Stomach smooth muscle (tissue), 2 donors: ENCODE measurements around the gene MS4A4E.

Experiments
- H3K27ac ChIP-seq: one replicate; pipeline ENCODE4 v1.7.0; 2013; ENCODE audit warnings: mild to moderate bottlenecking, low read length, inconsistent platforms
- H3K27me3 ChIP-seq, 2 donors: one replicate each; pipeline ENCODE4 v1.7.0; 2013; ENCODE audit warnings: low read length in 2 of 2; ENCODE audit not compliant: insufficient read depth in 2 of 2, control insufficient read depth in 1 of 2
- H3K36me3 ChIP-seq, 2 donors: one replicate each; pipeline ENCODE4 v1.7.0; 2013; ENCODE audit warnings: low read length in 2 of 2; ENCODE audit not compliant: control insufficient read depth in 2 of 2, insufficient read depth in 2 of 2
- H3K4me1 ChIP-seq: one replicate; pipeline ENCODE4 v1.7.0; 2013; ENCODE audit warnings: low read length; ENCODE audit not compliant: control insufficient read depth, insufficient read depth
- H3K4me3 ChIP-seq, 2 donors: one replicate each; pipeline ENCODE4 v1.7.0; 2013; ENCODE audit warnings: low read length in 2 of 2
- H3K9ac ChIP-seq, 2 donors: one replicate each; pipeline ENCODE4 v1.7.0; 2013; ENCODE audit warnings: low read length in 2 of 2, mild to moderate bottlenecking in 1 of 2
- H3K9me3 ChIP-seq, 2 donors: one replicate each; pipeline ENCODE4 v1.7.0; 2013; ENCODE audit warnings: low read length in 2 of 2; ENCODE audit not compliant: control insufficient read depth in 2 of 2
- donor health status: healthy.
- donor health status: Pancreatic carcinoma.

The MS4A4E gene

DNA sequence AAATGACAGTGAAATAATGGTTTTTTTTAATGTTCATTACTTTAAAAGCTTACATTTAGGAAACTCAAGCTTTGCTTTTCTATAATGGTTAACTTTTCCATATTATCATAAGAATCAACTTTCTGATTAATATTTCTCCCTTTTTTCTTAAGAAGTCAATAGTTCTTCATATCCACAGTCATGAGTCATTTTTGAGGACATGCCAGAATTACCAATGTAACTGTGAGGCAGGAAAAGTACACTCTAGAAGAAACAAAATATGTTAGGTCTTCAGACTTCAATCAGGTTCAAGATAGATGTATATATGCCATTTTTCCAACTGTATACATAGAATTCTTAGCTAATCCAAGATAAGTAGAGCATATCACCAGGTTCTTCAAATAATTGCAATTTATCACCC is 70.9 kb downstream of the MS4A4E start:
- H3K27me3 ChIP-seq, result no peaks in the 10 kb centered on the region
- H3K4me3 ChIP-seq, result no peak overlapping the region
- no peaks in the 10 kb centered on the region for H3K9me3 ChIP-seq
- H3K4me1 ChIP-seq, result no peaks in the 10 kb centered on the region
- no peak overlapping the region for H3K27ac ChIP-seq
- no peaks in the 10 kb centered on the region for H3K36me3 ChIP-seq
- no peak overlapping the region for H3K9ac ChIP-seq

DNA sequence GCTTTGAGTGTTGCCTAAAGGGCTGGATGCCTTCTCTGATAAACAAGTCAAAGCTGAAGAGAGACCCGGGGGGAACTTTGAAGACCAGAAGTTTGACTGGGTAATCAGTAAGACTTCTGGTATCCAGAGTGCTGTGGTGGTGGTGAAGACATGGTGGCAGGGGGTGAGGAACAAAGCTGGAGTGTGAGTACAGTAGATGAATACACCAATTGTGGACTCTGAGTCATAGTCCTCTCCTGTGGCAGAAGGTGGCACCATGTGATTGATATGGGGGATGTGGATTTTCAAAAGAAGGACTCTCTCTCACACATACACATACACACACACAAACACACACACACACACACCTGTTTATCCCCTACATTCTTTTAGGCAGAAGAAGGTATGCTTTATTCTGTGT is 72.4 kb downstream of the MS4A4E start:
- no peaks in the 10 kb centered on the region for H3K4me1 ChIP-seq
- H3K4me3 ChIP-seq, result no peak overlapping the region
- H3K36me3 ChIP-seq, result no peaks in the 10 kb centered on the region
- no peak overlapping the region for H3K9ac ChIP-seq
- H3K27me3 ChIP-seq, result no peaks in the 10 kb centered on the region
- no peak overlapping the region for H3K27ac ChIP-seq
- H3K9me3 ChIP-seq, result no peaks in the 10 kb centered on the region

DNA sequence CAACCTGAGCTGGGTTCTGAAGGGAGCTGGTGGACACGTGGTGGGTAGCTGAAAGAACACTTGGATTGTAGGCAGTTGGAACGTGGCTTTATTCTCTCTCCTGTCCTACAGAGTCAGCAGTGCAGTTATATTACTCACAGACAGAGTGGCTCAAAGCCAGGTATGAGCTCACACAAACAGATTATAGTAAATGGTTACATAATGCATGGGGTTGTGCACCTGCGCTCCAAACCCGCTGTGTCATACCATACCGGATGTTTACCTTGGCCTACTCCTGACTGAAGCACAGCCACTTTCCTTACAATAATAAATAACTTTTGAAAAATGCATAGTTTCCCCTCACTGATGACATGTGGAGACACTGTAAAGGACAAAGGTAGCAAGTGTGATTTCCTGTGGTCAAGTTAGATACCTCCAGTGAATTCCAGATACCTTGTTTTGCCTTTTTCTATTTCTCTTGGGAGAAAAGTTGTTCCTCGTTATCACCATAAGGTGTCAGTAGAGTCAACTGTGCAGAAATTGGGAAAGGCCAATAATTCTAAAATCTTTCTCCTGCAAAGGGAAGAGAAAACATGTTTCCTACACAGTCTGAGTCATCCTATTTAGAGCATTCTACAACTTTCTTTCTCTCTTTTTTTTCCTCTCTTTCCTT is 73.5 kb downstream of the MS4A4E start:
- no peak overlapping the region for H3K4me3 ChIP-seq
- no peaks in the 10 kb centered on the region for H3K27me3 ChIP-seq
- no peaks in the 10 kb centered on the region for H3K4me1 ChIP-seq
- H3K9ac ChIP-seq, result no peak overlapping the region
- H3K36me3 ChIP-seq, result no peaks in the 10 kb centered on the region
- peaks cover 0 to 2% of the 10 kb centered on the region in 2 donors for H3K9me3 ChIP-seq
- no peak overlapping the region for H3K27ac ChIP-seq

DNA sequence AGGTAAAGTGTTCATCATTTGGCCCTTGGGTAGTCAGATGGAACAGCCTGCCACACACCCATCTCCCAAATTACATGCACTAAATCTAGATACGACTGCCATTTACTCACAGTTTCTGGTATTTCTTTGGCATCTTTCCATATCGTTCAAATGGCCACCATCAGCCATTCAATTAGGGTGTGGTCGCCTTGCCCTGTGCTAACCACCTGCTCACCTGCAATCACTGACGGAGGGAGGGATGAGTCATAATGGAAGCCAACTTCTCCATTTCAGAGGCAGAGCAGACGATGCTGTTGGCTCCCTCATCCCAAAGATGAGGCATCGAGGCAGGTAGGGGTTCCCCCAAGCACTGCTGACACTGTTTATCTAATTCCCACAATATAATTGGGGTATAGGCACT is 74.6 kb downstream of the MS4A4E start:
- Histone ChIP-seq H3K27me3 (no peaks in the 10 kb centered on the region), H3K9me3 (peaks cover 0 to 7% of the 10 kb centered on the region in 2 donors), H3K4me1 (no peaks in the 10 kb centered on the region), H3K27ac (no peak overlapping the region), H3K9ac (no peak overlapping the region), H3K4me3 (no peak overlapping the region), H3K36me3 (no peaks in the 10 kb centered on the region)

DNA sequence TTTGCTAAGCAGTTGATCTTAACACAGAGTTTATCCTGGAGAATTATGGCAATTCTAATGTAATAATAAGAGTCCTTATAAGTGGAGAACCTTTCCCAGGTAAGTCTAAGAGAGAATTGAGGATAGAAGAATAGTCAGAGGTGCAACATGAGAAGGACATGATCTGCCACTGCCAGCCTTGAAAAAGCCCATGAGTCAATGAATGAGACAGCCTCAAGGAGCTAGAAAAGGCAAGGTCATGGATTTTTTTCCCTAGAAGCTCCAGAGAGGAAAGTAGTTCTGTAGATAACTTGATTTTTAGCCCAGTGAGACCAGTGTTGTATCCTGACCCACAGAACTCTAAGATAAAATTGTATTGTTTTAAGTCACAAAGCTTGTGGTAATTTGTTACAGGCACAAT is 77.0 kb downstream of the MS4A4E start:
- no peak overlapping the region for H3K27ac ChIP-seq
- H3K9me3 ChIP-seq, result peaks cover 0 to 7% of the 10 kb centered on the region in 2 donors
- H3K9ac ChIP-seq, result no peak overlapping the region
- H3K36me3 ChIP-seq, result no peaks in the 10 kb centered on the region
- no peaks in the 10 kb centered on the region for H3K27me3 ChIP-seq
- no peaks in the 10 kb centered on the region for H3K4me1 ChIP-seq
- H3K4me3 ChIP-seq, result no peak overlapping the region

DNA sequence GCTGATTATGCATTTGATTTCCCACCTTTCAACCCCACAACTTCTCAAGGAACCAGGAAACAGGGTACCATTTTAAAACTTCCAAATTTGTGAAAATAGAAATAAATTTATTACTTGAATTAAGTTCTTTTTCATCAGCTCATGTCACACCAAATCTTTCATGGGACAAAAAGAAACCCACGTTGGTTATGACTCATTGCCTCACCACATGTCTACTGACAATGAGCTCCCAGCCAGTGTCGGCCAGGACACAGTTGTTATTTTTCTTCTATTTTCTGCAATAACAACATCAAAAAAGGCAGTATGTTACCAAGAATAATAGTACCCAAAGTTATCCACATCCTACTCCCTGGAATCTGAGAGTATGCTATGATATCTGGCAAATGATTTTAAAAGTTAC is 77.4 kb downstream of the MS4A4E start:
- Histone ChIP-seq H3K27ac (no peak overlapping the region), H3K9ac (no peak overlapping the region), H3K4me1 (no peaks in the 10 kb centered on the region), H3K27me3 (no peaks in the 10 kb centered on the region), H3K4me3 (no peak overlapping the region), H3K36me3 (no peaks in the 10 kb centered on the region), H3K9me3 (peaks cover 0 to 7% of the 10 kb centered on the region in 2 donors)

DNA sequence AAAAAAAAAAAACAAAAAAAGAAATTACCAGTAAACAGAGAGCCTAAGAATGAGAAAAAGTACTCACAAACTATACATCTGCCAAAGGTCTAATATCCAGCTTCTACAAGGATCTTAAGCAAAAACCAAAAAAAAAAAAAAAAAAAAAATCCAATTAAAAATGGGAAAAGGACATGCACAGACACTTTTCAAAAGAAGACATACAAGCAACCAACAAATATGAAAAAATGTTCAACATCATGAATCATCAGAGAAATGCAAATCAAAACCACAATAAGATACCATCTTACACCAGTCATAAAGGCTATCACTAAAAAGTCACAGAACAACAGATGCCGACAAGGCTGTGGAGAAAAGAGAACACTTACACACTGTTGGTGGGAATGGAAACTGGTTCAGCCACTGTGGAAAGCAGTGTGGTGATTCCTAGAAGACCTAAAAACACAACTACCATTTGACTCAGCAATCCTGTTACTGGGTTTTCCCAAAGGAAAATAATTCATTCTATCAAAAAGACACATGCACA is 78.3 kb downstream of the MS4A4E start:
- H3K4me1 ChIP-seq, result no peaks in the 10 kb centered on the region
- no peaks in the 10 kb centered on the region for H3K27me3 ChIP-seq
- H3K36me3 ChIP-seq, result no peaks in the 10 kb centered on the region
- H3K4me3 ChIP-seq, result no peak overlapping the region
- no peak overlapping the region for H3K9ac ChIP-seq
- H3K9me3 ChIP-seq, result peaks cover 0 to 7% of the 10 kb centered on the region in 2 donors
- H3K27ac ChIP-seq, result no peak overlapping the region

DNA sequence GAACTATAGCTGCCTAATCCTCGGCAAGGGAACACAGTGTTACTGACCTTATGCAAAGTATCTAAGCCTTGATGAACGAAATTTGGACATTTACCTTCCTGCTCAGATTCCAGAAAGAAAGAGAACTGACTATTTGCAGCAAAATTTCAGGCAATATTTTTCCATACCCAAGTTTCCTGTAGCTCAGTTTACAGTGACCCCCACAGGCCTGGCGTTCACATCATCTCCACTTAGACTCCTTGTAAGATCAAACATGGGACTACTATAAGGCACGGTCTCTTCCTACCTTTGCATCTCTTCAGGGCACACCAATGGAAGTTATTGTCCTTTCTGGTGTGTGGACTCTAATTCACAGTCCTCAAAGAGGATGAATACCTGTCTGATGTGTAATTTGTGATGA is 81.2 kb downstream of the MS4A4E start:
- no peak overlapping the region for H3K27ac ChIP-seq
- H3K4me1 ChIP-seq, result no peaks in the 10 kb centered on the region
- H3K36me3 ChIP-seq, result no peaks in the 10 kb centered on the region
- H3K4me3 ChIP-seq, result no peak overlapping the region
- no peaks in the 10 kb centered on the region for H3K27me3 ChIP-seq
- H3K9me3 ChIP-seq, result peaks cover 0 to 7% of the 10 kb centered on the region in 2 donors
- no peak overlapping the region for H3K9ac ChIP-seq

DNA sequence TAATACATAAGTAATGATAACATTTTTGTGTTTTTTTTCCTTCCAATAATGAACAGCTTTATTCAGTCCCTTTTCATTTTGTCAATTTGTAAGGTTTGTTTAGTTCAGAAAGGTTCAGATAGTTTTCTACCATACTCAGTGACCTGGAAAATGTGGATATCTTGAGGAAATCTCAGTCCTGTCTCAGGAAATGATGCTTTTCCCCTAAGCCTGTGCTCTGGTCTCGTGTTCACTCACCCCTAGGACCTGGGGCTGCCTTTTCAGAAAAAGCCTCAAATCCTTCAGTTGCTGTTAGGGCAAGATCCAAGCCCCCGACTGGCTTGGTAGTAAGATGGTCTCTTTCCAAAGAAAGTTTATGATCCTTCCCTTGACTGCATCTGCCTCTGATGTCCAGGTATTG is 81.8 kb downstream of the MS4A4E start:
- Histone ChIP-seq H3K9ac (no peak overlapping the region), H3K27ac (no peak overlapping the region), H3K4me1 (no peaks in the 10 kb centered on the region), H3K36me3 (no peaks in the 10 kb centered on the region), H3K4me3 (no peak overlapping the region), H3K27me3 (no peaks in the 10 kb centered on the region), H3K9me3 (peaks cover 0 to 7% of the 10 kb centered on the region in 2 donors)

DNA sequence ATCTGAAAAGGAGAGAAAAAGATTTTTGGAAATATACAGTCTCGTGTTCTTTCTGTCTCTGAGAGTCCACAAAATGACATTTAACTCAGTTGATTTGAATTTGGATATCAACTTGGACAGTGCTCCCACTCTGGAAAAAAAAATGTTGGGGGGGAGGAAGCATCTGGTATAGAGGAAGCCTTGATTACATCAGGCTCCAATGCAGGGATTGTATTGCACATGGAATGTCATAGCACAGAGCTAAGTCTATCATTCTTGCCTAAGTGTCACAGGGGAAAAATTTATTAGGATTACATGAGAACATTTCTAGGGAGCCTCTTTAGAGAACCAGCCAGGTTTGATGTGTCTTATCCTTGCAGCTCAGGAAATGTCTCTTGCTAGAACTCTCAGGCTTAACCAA is 83.1 kb downstream of the MS4A4E start:
- Histone ChIP-seq H3K27me3 (no peaks in the 10 kb centered on the region), H3K36me3 (no peaks in the 10 kb centered on the region), H3K4me1 (no peaks in the 10 kb centered on the region), H3K9me3 (peaks cover 0 to 7% of the 10 kb centered on the region in 2 donors), H3K27ac (no peak overlapping the region), H3K4me3 (no peak overlapping the region), H3K9ac (no peak overlapping the region)

DNA sequence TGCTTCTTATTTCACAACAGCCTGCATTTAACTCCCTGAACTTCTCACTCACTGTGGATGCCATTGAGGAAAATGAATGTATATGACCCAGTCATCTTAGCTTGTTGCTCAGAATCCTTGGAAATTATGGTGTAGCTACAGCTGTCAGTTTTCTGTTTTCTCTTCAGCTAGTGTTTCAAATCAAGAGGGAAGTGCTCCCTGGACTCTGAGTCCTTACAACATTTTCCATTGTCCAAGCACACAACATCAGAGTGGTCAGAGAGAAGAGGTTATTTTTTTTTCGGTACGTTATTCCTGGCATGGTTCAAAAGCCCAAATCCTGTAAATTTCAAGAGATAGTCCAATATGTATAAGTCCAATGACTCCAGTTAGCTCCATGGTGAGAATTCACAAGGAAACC is 83.7 kb downstream of the MS4A4E start:
- no peaks in the 10 kb centered on the region for H3K4me1 ChIP-seq
- H3K9ac ChIP-seq, result no peak overlapping the region

More for the DNA sequence above, 83.7 kb downstream of the MS4A4E start:
- H3K27ac ChIP-seq, result no peak overlapping the region
- H3K4me3 ChIP-seq, result no peak overlapping the region
- no peaks in the 10 kb centered on the region for H3K27me3 ChIP-seq
- no peaks in the 10 kb centered on the region for H3K36me3 ChIP-seq
- H3K9me3 ChIP-seq, result peaks cover 0 to 5% of the 10 kb centered on the region in 2 donors
